Measurements from ENCODE around the gene CDC5L. TPM values are rescaled to one million over a fixed set of nuclear protein-coding genes. Genes with fewer than 3 reads are reported as not detected.

Gene CDC5L
- total and polyA plus RNA-seq, 2 experiments from 2014 or later: 15.9 to 20.4 TPM

GRCh38 chr6:44477293-44477894, 89.9 kb downstream of the CDC5L start:
- H3K4me2 ChIP-seq (ENCODE audit: unreplicated experiment): no peak overlapping the region
- in situ Hi-C loops (cut with MboI): loop anchor here (25.0 kb wide), 2 partner anchors 1235 to 1435 kb away; no protein-coding TSS in a partner anchor
- no peaks in the 10 kb centered on the region for H3K79me2 ChIP-seq (ENCODE audit: insufficient read depth)
- no peak for TF ChIP-seq EZH2phosphoT487 (IDR thresholded peaks at IDR 0.05; ENCODE audit: insufficient read depth, low read depth)
- no peak for TF ChIP-seq EZH2 (IDR thresholded peaks at IDR 0.05; ENCODE audit: insufficient read depth, poor library complexity, severe bottlenecking)
- H3K4me3 ChIP-seq: no peak overlapping the region
- no peaks in the 10 kb centered on the region for H3K9me3 ChIP-seq (ENCODE audit: low read depth)
- H3K27ac ChIP-seq: no peak overlapping the region
- 94% methylated on average over 5 of the region's 5 CpGs for WGBS, 2 experiments (ENCODE audit: low coverage in 1 of 2, low lambda C conversion rate in 2 of 2, missing lambda C conversion rate in 2 of 2)
- no peaks in the 10 kb centered on the region for H3K36me3 ChIP-seq (ENCODE audit: low read depth)
- H3K27me3 ChIP-seq (replicated peaks; ENCODE audit: insufficient read depth): no peaks in the 10 kb centered on the region
- no peaks in the 10 kb centered on the region for H3F3A ChIP-seq (ENCODE audit: insufficient read depth)
- H4K20me1 ChIP-seq (ENCODE audit: insufficient read depth): no peaks in the 10 kb centered on the region
- no peak overlapping the region for H2AFZ ChIP-seq
- H3K9me2 ChIP-seq (ENCODE audit: insufficient read depth): no peaks in the 10 kb centered on the region
- no peak for DNase-seq
- no peak overlapping the region for H3K9ac ChIP-seq
- H3K4me1 ChIP-seq (ENCODE audit: insufficient read depth): no peaks in the 10 kb centered on the region

GRCh38 chr6:44478158-44478557, 90.7 kb downstream of the CDC5L start:
- no peaks in the 10 kb centered on the region for H3K9me3 ChIP-seq (ENCODE audit: low read depth)
- H3K4me3 ChIP-seq: no peak overlapping the region
- in situ Hi-C loops (cut with MboI): loop anchor here (25.0 kb wide), 2 partner anchors 1234 to 1434 kb away; no protein-coding TSS in a partner anchor
- H3K4me1 ChIP-seq (ENCODE audit: insufficient read depth): no peaks in the 10 kb centered on the region
- H3K9ac ChIP-seq: no peak overlapping the region
- DNase-seq: no peak
- no peaks in the 10 kb centered on the region for H3K79me2 ChIP-seq (ENCODE audit: insufficient read depth)
- 82 to 90% methylated on average over 3 of the region's 3 CpGs for WGBS, 2 experiments (ENCODE audit: low coverage in 1 of 2, low lambda C conversion rate in 2 of 2, missing lambda C conversion rate in 2 of 2)
- H3K36me3 ChIP-seq (ENCODE audit: low read depth): no peaks in the 10 kb centered on the region
- no peaks in the 10 kb centered on the region for H4K20me1 ChIP-seq (ENCODE audit: insufficient read depth)
- H3K27me3 ChIP-seq (replicated peaks; ENCODE audit: insufficient read depth): no peaks in the 10 kb centered on the region
- H3F3A ChIP-seq (ENCODE audit: insufficient read depth): no peaks in the 10 kb centered on the region
- no peak overlapping the region for H3K4me2 ChIP-seq (ENCODE audit: unreplicated experiment)
- no peak overlapping the region for H3K27ac ChIP-seq
- TF ChIP-seq EZH2phosphoT487 (IDR thresholded peaks at IDR 0.05; ENCODE audit: insufficient read depth, low read depth) (no peak), EZH2 (IDR thresholded peaks at IDR 0.05; ENCODE audit: insufficient read depth, poor library complexity, severe bottlenecking) (no peak)
- no peak overlapping the region for H2AFZ ChIP-seq
- H3K9me2 ChIP-seq (ENCODE audit: insufficient read depth): no peaks in the 10 kb centered on the region

- in situ Hi-C loops (cut with MboI): loop anchor here (25.0 kb wide), 2 partner anchors 1234 to 1434 kb away; no protein-coding TSS in a partner anchor
- Histone ChIP-seq H3K4me1 (ENCODE audit: insufficient read depth) (no peaks in the 10 kb centered on the region), H3K9me2 (ENCODE audit: insufficient read depth) (no peaks in the 10 kb centered on the region), H3K9me3 (ENCODE audit: low read depth) (no peaks in the 10 kb centered on the region), H3K9ac (no peak overlapping the region), H2AFZ (no peak overlapping the region), H3K79me2 (ENCODE audit: insufficient read depth) (no peaks in the 10 kb centered on the region), H3K36me3 (ENCODE audit: low read depth) (no peaks in the 10 kb centered on the region), H3K27me3 (replicated peaks; ENCODE audit: insufficient read depth) (no peaks in the 10 kb centered on the region), H3K4me3 (no peak overlapping the region), H3K4me2 (ENCODE audit: unreplicated experiment) (no peak overlapping the region), H3F3A (ENCODE audit: insufficient read depth) (no peaks in the 10 kb centered on the region), H4K20me1 (ENCODE audit: insufficient read depth) (no peaks in the 10 kb centered on the region), H3K27ac (no peak overlapping the region)
- TF ChIP-seq EZH2phosphoT487 (IDR thresholded peaks at IDR 0.05; ENCODE audit: insufficient read depth, low read depth): no peak
- no peak for TF ChIP-seq EZH2 (IDR thresholded peaks at IDR 0.05; ENCODE audit: insufficient read depth, poor library complexity, severe bottlenecking)
- WGBS, 2 experiments (ENCODE audit: low coverage in 1 of 2, low lambda C conversion rate in 2 of 2, missing lambda C conversion rate in 2 of 2): 88 to 93% methylated on average over 11 of the region's 11 CpGs
- no peak for DNase-seq
Measured at GRCh38 chr6:44478591-44479254, 91.2 kb downstream of the CDC5L start.

GRCh38 chr6:44480097-44480541, 92.6 kb downstream of the CDC5L start:
- no peaks in the 10 kb centered on the region for H3F3A ChIP-seq (ENCODE audit: insufficient read depth)
- H3K27me3 ChIP-seq (replicated peaks; ENCODE audit: insufficient read depth): no peaks in the 10 kb centered on the region
- no peak for TF ChIP-seq EZH2 (IDR thresholded peaks at IDR 0.05; ENCODE audit: insufficient read depth, poor library complexity, severe bottlenecking)
- no peak for TF ChIP-seq EZH2phosphoT487 (IDR thresholded peaks at IDR 0.05; ENCODE audit: insufficient read depth, low read depth)
- no peaks in the 10 kb centered on the region for H3K9me3 ChIP-seq (ENCODE audit: low read depth)
- no peaks in the 10 kb centered on the region for H4K20me1 ChIP-seq (ENCODE audit: insufficient read depth)
- H3K36me3 ChIP-seq (ENCODE audit: low read depth): no peaks in the 10 kb centered on the region
- 57 to 60% methylated on average over 12 to 13 of the region's 13 CpGs for WGBS, 2 experiments (ENCODE audit: low coverage in 1 of 2, low lambda C conversion rate in 2 of 2, missing lambda C conversion rate in 2 of 2)
- H3K4me1 ChIP-seq (ENCODE audit: insufficient read depth): no peaks in the 10 kb centered on the region
- no peak overlapping the region for H3K27ac ChIP-seq
- no peak for DNase-seq
- no peak overlapping the region for H3K4me2 ChIP-seq (ENCODE audit: unreplicated experiment)
- in situ Hi-C loops (cut with MboI): loop anchor here (25.0 kb wide), 2 partner anchors 1232 to 1432 kb away; no protein-coding TSS in a partner anchor
- no peak overlapping the region for H2AFZ ChIP-seq
- no peaks in the 10 kb centered on the region for H3K79me2 ChIP-seq (ENCODE audit: insufficient read depth)
- no peak overlapping the region for H3K4me3 ChIP-seq
- no peaks in the 10 kb centered on the region for H3K9me2 ChIP-seq (ENCODE audit: insufficient read depth)
- H3K9ac ChIP-seq: no peak overlapping the region

All from GM23248 (cell line).